ENCODE measurements around the gene OSBPL10. TPM values are rescaled to one million over a fixed set of nuclear protein-coding genes. Genes with fewer than 3 reads are reported as not detected.

OSBPL10 gene
- total and polyA plus RNA-seq, 4 experiments from 2014 or later = 0.95 TPM; not detected in 3

DNA sequence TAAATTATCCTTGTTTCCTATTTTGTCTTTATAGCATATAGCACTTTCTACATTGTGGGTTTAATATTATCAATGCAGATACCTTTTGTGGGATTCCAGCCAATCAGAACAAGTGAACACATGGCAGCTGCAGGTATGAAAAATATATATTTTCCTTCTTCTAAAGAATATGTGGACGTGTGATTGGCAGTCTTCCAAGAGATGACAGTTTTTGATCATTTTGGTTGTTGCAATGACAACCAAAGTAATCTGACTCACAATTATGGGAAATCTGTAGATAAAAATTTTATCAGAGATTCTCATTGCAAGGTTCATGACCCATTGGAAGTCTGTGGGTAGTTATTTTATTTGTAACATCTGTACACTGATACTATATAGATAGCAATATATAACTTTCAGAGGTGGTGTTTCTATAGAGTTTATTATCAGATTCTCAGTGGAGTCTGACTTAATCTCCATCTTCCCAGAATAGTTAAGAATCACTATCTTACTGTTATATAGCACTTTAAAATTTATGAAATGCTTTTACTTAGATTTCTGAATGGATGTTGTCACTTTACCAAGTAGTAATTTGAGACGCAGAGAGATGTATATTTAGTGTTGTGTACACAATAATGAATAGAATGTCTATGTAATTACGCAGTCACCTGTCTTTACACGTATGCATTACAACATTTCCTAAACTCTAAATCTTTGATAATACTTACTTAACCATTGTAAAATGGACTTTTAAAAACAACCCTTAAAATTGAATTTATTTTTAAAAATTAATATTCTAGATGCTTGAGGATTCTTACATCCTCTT, 365.8 kb downstream of the OSBPL10 start:
- no peak overlapping the region for H3K27ac ChIP-seq (ENCODE audit: low read depth, low read length)
- H3K36me3 ChIP-seq (ENCODE audit: insufficient read depth, low read length) = no peaks in the 10 kb centered on the region
- no peaks in the 10 kb centered on the region for H3K27me3 ChIP-seq (ENCODE audit: insufficient read depth, low read length)
- H3K4me1 ChIP-seq (ENCODE audit: insufficient read depth, low read length) = peaks cover 26% of the 10 kb centered on the region
- Mint-ChIP-seq H3K27ac (peak overlapping the region in 1 of 7 donors; percentile 6), H3K9me3 (no peaks in the 10 kb centered on the region), H3K36me3 (peaks cover 62 to 63% of the 10 kb centered on the region in 2 donors), H3K4me1 (peaks cover 36 to 61% (median 50%) of the 10 kb centered on the region in 4 donors), H3K27me3 (no peaks in the 10 kb centered on the region), H3K4me3 (no peak overlapping the region)
- ChIA-PET CTCF (ENCODE audit: partially characterized antibody) (no interaction called here), POLR2A (ENCODE audit: partially characterized antibody) (no interaction called here)
- no peak overlapping the region for H3K4me3 ChIP-seq (ENCODE audit: low read length in 2 of 2)
- intact Hi-C loops (cut with micrococcal nuclease) = no loop called here
- no peaks in the 10 kb centered on the region for H3K9me3 ChIP-seq (ENCODE audit: control insufficient read depth in 1 of 2, low read length in 2 of 2)
- no peak for DNase-seq

DNA sequence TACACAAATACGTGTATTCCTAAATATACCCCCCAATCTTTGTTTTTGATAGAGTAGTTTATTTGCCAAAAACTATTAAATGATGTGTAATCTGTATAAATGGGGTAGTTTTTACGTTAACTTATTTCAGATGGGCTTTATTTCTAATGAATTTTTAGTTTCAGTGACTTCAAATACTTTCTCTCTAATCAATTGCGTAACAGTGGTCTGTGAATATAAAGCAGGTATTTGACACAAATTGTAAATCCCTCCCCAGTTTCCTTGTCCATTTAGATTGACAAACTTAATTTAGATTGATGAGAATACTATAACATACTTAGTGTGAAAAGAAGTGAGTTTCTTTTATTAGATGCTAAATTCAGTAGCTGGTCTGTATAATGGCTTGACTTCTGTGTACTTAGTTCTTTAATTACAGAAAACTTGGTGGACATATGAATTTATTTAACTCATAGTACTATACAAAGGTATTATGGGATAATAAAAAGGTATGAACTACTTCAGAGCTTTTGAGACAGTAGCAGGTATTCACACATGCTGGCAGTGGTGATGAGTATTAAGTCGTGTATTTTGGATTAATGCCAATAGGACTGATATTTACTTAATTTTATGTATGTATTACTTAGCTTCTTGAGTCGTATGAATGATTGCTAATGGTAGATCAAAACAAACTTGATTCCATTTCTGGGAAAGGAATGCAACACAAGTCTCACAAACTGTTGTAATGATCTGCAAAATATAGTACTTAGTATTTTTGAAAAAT, 366.7 kb downstream of the OSBPL10 start:
- Histone ChIP-seq H3K4me3 (ENCODE audit: low read length in 2 of 2) (no peak overlapping the region), H3K4me1 (ENCODE audit: insufficient read depth, low read length) (peaks cover 27% of the 10 kb centered on the region), H3K36me3 (ENCODE audit: insufficient read depth, low read length) (no peaks in the 10 kb centered on the region), H3K27ac (ENCODE audit: low read depth, low read length) (no peak overlapping the region), H3K9me3 (ENCODE audit: control insufficient read depth in 1 of 2, low read length in 2 of 2) (no peaks in the 10 kb centered on the region), H3K27me3 (ENCODE audit: insufficient read depth, low read length) (no peaks in the 10 kb centered on the region)
- peaks cover 64 to 67% of the 10 kb centered on the region in 2 donors for H3K36me3 Mint-ChIP-seq
- ChIA-PET CTCF (ENCODE audit: partially characterized antibody) (no interaction called here), POLR2A (ENCODE audit: partially characterized antibody) (no interaction called here)
- no peak for DNase-seq
- intact Hi-C loops (cut with micrococcal nuclease) = loop anchor here (5.0 kb wide), 1 partner anchor 528 kb away; no protein-coding TSS in a partner anchor
- peaks cover 40 to 69% (median 55%) of the 10 kb centered on the region in 4 donors for H3K4me1 Mint-ChIP-seq
- H3K27ac Mint-ChIP-seq = peak overlapping the region in 2 of 7 donors; percentile 36 to 47
- peak overlapping the region in 1 of 8 donors; percentile 6 for H3K4me3 Mint-ChIP-seq
- H3K9me3 Mint-ChIP-seq = no peaks in the 10 kb centered on the region
- H3K27me3 Mint-ChIP-seq = no peaks in the 10 kb centered on the region

DNA sequence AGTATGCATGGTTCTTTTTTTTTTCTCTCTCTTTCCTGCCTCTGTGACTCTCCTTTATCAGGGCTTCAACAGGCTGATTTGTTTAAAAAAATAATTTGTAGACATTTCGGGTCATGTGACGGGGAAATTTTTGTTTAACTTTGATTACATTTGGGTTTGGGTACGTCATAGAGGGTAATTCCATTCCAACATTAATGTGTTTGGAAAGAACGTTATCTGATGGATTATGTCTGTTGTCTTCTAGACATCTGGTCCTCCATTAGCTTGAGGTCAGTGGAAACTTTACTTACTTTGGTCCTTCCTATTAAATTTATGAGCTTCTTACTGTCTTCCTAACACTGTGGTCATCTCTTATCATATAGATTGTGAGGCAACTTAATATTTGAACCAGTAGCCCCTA, 367.4 kb downstream of the OSBPL10 start:
- no peak overlapping the region for H3K27ac ChIP-seq (ENCODE audit: low read depth, low read length)
- POLR2A ChIA-PET (ENCODE audit: partially characterized antibody) = interaction anchor here (1.6 kb wide), 1 partner anchor 81 kb away, joined by 5 read pairs; the partner anchor contains the start of gene STT3B
- intact Hi-C loops (cut with micrococcal nuclease) = loop anchor here (5.0 kb wide), 1 partner anchor 529 kb away; no protein-coding TSS in a partner anchor

DNA sequence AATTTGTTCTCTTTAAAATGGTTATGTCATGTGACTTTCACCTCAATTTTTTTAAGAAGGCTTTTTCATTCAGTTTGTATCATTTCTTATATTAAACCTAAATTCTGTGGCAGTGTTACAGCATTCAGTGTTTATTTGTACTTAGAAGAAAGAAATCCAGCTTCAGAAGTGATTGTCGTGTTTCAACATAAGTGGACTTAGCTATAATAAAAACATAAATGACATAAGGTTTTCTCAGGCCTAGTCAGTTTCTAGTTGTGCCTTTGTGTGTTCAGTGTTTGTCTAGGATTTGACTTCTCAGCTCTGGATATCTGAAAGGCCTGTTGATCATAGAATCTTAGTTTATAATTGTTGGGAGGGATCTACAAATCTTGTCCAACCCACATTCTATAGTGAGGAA, 367.9 kb downstream of the OSBPL10 start:
- peaks cover 48 to 78% (median 62%) of the 10 kb centered on the region in 4 donors for H3K4me1 Mint-ChIP-seq
- ChIA-PET POLR2A (ENCODE audit: partially characterized antibody) (interaction anchor here (1.6 kb wide), 1 partner anchor 80 kb away, joined by 5 read pairs; the partner anchor contains the start of gene STT3B), CTCF (ENCODE audit: partially characterized antibody) (interaction anchor here (1.1 kb wide), 1 partner anchor 11 kb away, joined by 6 read pairs; no protein-coding TSS in a partner anchor)
- intact Hi-C loops (cut with micrococcal nuclease) = loop anchor here (5.0 kb wide), 1 partner anchor 529 kb away; no protein-coding TSS in a partner anchor
- no peaks in the 10 kb centered on the region for H3K27me3 Mint-ChIP-seq
- Histone ChIP-seq H3K4me1 (ENCODE audit: insufficient read depth, low read length) (peaks cover 31% of the 10 kb centered on the region), H3K9me3 (ENCODE audit: control insufficient read depth in 1 of 2, low read length in 2 of 2) (no peaks in the 10 kb centered on the region), H3K27me3 (ENCODE audit: insufficient read depth, low read length) (no peaks in the 10 kb centered on the region), H3K4me3 (ENCODE audit: low read length in 2 of 2) (no peak overlapping the region), H3K27ac (ENCODE audit: low read depth, low read length) (no peak overlapping the region), H3K36me3 (ENCODE audit: insufficient read depth, low read length) (no peaks in the 10 kb centered on the region)
- no peak for DNase-seq
- peaks cover 61 to 64% of the 10 kb centered on the region in 2 donors for H3K36me3 Mint-ChIP-seq
- peak overlapping the region in 1 of 7 donors; percentile 47 for H3K27ac Mint-ChIP-seq
- no peaks in the 10 kb centered on the region for H3K9me3 Mint-ChIP-seq
- peak overlapping the region in 1 of 8 donors; percentile 53 for H3K4me3 Mint-ChIP-seq

More for the DNA sequence above, 367.4 kb downstream of the OSBPL10 start:
- Histone ChIP-seq H3K27me3 (ENCODE audit: insufficient read depth, low read length) (no peaks in the 10 kb centered on the region), H3K4me3 (ENCODE audit: low read length in 2 of 2) (no peak overlapping the region), H3K4me1 (ENCODE audit: insufficient read depth, low read length) (peaks cover 27% of the 10 kb centered on the region), H3K36me3 (ENCODE audit: insufficient read depth, low read length) (no peaks in the 10 kb centered on the region), H3K9me3 (ENCODE audit: control insufficient read depth in 1 of 2, low read length in 2 of 2) (no peaks in the 10 kb centered on the region)
- CTCF ChIA-PET (ENCODE audit: partially characterized antibody) = interaction anchor here (1.1 kb wide), 1 partner anchor 11 kb away, joined by 6 read pairs; no protein-coding TSS in a partner anchor
- H3K4me3 Mint-ChIP-seq = peak overlapping the region in 1 of 8 donors; percentile 53
- peak overlapping the region in 4 of 7 donors; percentile 3 to 47 (median 10) for H3K27ac Mint-ChIP-seq
- DNase-seq = no peak
- peaks cover 45 to 74% (median 59%) of the 10 kb centered on the region in 4 donors for H3K4me1 Mint-ChIP-seq
- no peaks in the 10 kb centered on the region for H3K27me3 Mint-ChIP-seq
- peaks cover 61 to 63% of the 10 kb centered on the region in 2 donors for H3K36me3 Mint-ChIP-seq
- H3K9me3 Mint-ChIP-seq = no peaks in the 10 kb centered on the region

Other genes with a start within 250 kb of the OSBPL10 start
- gene ZNF860, start 488 bp upstream of the OSBPL10 start, total RNA-seq = not detected
- under 1 TPM in 1 of 2 donors, not detected in 1; 0.07 TPM for gene ZNF860, start 488 bp upstream of the OSBPL10 start, polyA plus RNA-seq
- 10 to 100 TPM; 22.7 to 32.5 TPM for gene GPD1L, start 125.4 kb upstream of the OSBPL10 start, total RNA-seq
- 10 to 100 TPM; 20.6 to 24.3 TPM for gene GPD1L, start 125.4 kb upstream of the OSBPL10 start, polyA plus RNA-seq